Activated CD8-positive, alpha-beta T cell treated with anti-CD3 and anti-CD28 coated beads for 36 hours (primary cell): ENCODE measurements around the gene LHX8. TPM values are rescaled to one million over a fixed set of nuclear protein-coding genes. Genes with fewer than 3 reads are reported as not detected.

Experiments used
- ATAC-seq: fragments of 200-7000 bp; cut with Tn5 transposase; one replicate; pipeline ENCODE4 v1.10.0; 2021; ENCODE audit warnings: mild to moderate bottlenecking, moderate library complexity
- CTCF ChIA-PET: fragments of 350-600 bp; sonication (Branson Sonifier 250); formaldehyde crosslinking; loops from one replicate; lab custom pipeline; 2021; ENCODE audit warnings: antibody characterized with exemption; lab: Charles Lee
- POLR2A ChIA-PET: fragments of 350-600 bp; sonication (Branson Sonifier 250); formaldehyde crosslinking; loops from one replicate; lab custom pipeline; 2021; ENCODE audit warnings: antibody characterized with exemption; lab: Charles Lee
- DNase-seq: peaks from one replicate; pipeline ENCODE4 v3.0.0-alpha.2; 2020
- H3K27ac Mint-ChIP-seq: one replicate; pipeline ENCODE4 v1.8.0; 2021; ENCODE audit warnings: mild to moderate bottlenecking, mixed read lengths
- H3K27me3 Mint-ChIP-seq: one replicate; pipeline ENCODE4 v1.8.0; 2021; ENCODE audit warnings: mixed read lengths
- H3K36me3 Mint-ChIP-seq: one replicate; pipeline ENCODE4 v1.8.0; 2021; ENCODE audit warnings: low read depth, mixed read lengths
- H3K4me1 Mint-ChIP-seq: one replicate; pipeline ENCODE4 v1.8.0; 2021; ENCODE audit warnings: low read depth, mixed read lengths
- H3K4me3 Mint-ChIP-seq: one replicate; pipeline ENCODE4 v1.8.0; 2021; ENCODE audit warnings: mild to moderate bottlenecking, moderate library complexity, mixed read lengths
- H3K9me3 Mint-ChIP-seq: one replicate; pipeline ENCODE4 v1.8.0; 2021; ENCODE audit warnings: mixed read lengths
- CTCF ChIP-seq: fragments of 200-600 bp; IDR thresholded peaks from one replicate; pipeline ENCODE4 v1.8.0; 2022; ENCODE audit warnings: antibody characterized with exemption, mild to moderate bottlenecking
- intact Hi-C: fragments of 100-400 bp; cut with micrococcal nuclease; formaldehyde crosslinking; loops from one replicate; pipeline ENCODE4 v1.10.0; 2022
- total RNA-seq, 2 experiments: library from RNA; stranded (reverse); gene quantifications; one replicate each; pipeline ENCODE4 v1.2.3, GENCODE V29; 2021

The LHX8 gene
- total RNA-seq, 2 experiments from 2014 or later = not detected

- no peak for TF ChIP-seq CTCF
- intact Hi-C loops = no loop called here
- H3K4me1 Mint-ChIP-seq = peaks cover 11% of the 10 kb centered on the region
- no peak overlapping the region for H3K4me3 Mint-ChIP-seq
- H3K9me3 Mint-ChIP-seq = peaks cover 2% of the 10 kb centered on the region
- ATAC-seq = no peak
- H3K36me3 Mint-ChIP-seq = no peaks in the 10 kb centered on the region
- CTCF ChIA-PET = no interaction called here
- H3K27ac Mint-ChIP-seq = no peak overlapping the region
- peaks cover 92% of the 10 kb centered on the region for H3K27me3 Mint-ChIP-seq
- no peak for DNase-seq
- POLR2A ChIA-PET = no interaction called here
Observed at GRCh38 chr1:75132812-75133619, 1.2 kb upstream of the LHX8 start.

- CTCF ChIA-PET = no interaction called here
- Mint-ChIP-seq H3K27me3 (peaks cover 80% of the 10 kb centered on the region), H3K27ac (no peak overlapping the region), H3K36me3 (no peaks in the 10 kb centered on the region), H3K9me3 (peaks cover 2% of the 10 kb centered on the region), H3K4me1 (peaks cover 11% of the 10 kb centered on the region), H3K4me3 (peak overlapping the region; percentile 43)
- TF ChIP-seq CTCF = no peak
- intact Hi-C loops = no loop called here
- POLR2A ChIA-PET = no interaction called here
- ATAC-seq = peak; percentile 27
- peak; percentile 39 for DNase-seq
Observed at GRCh38 chr1:75134647-75135572, 722 bp downstream of the LHX8 start.

GRCh38 chr1:75135573-75136194 is 1.5 kb downstream of the LHX8 start:
- peaks cover 11% of the 10 kb centered on the region for H3K4me1 Mint-ChIP-seq
- ATAC-seq = no peak
- ChIA-PET POLR2A (no interaction called here), CTCF (interaction anchor here (0.8 kb wide), 1 partner anchor 9 kb away, joined by 3 read pairs; no protein-coding TSS in a partner anchor)
- intact Hi-C loops = no loop called here
- peak overlapping the region; percentile 43 for H3K4me3 Mint-ChIP-seq
- no peak overlapping the region for H3K27ac Mint-ChIP-seq
- peaks cover 73% of the 10 kb centered on the region for H3K27me3 Mint-ChIP-seq
- TF ChIP-seq CTCF = no peak
- DNase-seq = no peak
- peaks cover 2% of the 10 kb centered on the region for H3K9me3 Mint-ChIP-seq
- H3K36me3 Mint-ChIP-seq = no peaks in the 10 kb centered on the region

- ATAC-seq = no peak
- POLR2A ChIA-PET = no interaction called here
- intact Hi-C loops = no loop called here
Observed at GRCh38 chr1:75136195-75136815, 2.1 kb downstream of the LHX8 start.

More at GRCh38 chr1:75136195-75136815, 2.1 kb downstream of the LHX8 start:
- Mint-ChIP-seq H3K36me3 (no peaks in the 10 kb centered on the region), H3K4me1 (peaks cover 11% of the 10 kb centered on the region), H3K27me3 (peaks cover 66% of the 10 kb centered on the region), H3K9me3 (peaks cover 2% of the 10 kb centered on the region), H3K4me3 (no peak overlapping the region), H3K27ac (no peak overlapping the region)
- DNase-seq = no peak
- TF ChIP-seq CTCF = no peak
- CTCF ChIA-PET = interaction anchor here (0.8 kb wide), 1 partner anchor 8 kb away, joined by 3 read pairs; no protein-coding TSS in a partner anchor
